Stimulated activated CD8-positive, alpha-beta memory T cell treated with anti-CD3 and anti-CD28 coated beads, Interleukin-7, amount 100 ng/mL, for 4 hours (primary cell): ENCODE data around the gene PCOLCE2.
"Not testable (repeated sequence)": the region's sequence is repeated elsewhere in the genome, so short reads cannot be mapped to it uniquely, and the experiment has no call there.

ENCODE experiments used
- DNase-seq, 2 donors: peaks; one replicate each; pipeline ENCODE4 v3.0.0-alpha.2; 2020; ENCODE audit warnings: low read depth in 2 of 2

The PCOLCE2 gene

GRCh38 chr3:142898346-142899213 is 9.7 kb upstream of the PCOLCE2 start:
- DNase-seq: no peak

- no peak for DNase-seq
Observed at GRCh38 chr3:142897807-142898206, 8.9 kb upstream of the PCOLCE2 start.

- DNase-seq: no peak
Observed at GRCh38 chr3:142896996-142897395, 8.1 kb upstream of the PCOLCE2 start.

GRCh38 chr3:142896201-142896755 is 7.4 kb upstream of the PCOLCE2 start:
- DNase-seq: no peak

- DNase-seq: no peak
Observed at GRCh38 chr3:142894493-142894892, 5.6 kb upstream of the PCOLCE2 start.

GRCh38 chr3:142892714-142893113 is 3.8 kb upstream of the PCOLCE2 start:
- DNase-seq: no peak

- DNase-seq: no peak
Observed at GRCh38 chr3:142890592-142890991, 1.7 kb upstream of the PCOLCE2 start.

- DNase-seq: no peak
Observed at GRCh38 chr3:142889212-142890014, 530 bp upstream of the PCOLCE2 start.

GRCh38 chr3:142888099-142888480 is 793 bp downstream of the PCOLCE2 start:
- no peak for DNase-seq

GRCh38 chr3:142886940-142887339 is 1.9 kb downstream of the PCOLCE2 start:
- no peak for DNase-seq

- no peak for DNase-seq
Observed at GRCh38 chr3:142886021-142886420, 2.9 kb downstream of the PCOLCE2 start.

- DNase-seq: no peak
Observed at GRCh38 chr3:142884531-142884930, 4.4 kb downstream of the PCOLCE2 start.

- DNase-seq: not testable (repeated sequence)
Observed at GRCh38 chr3:142883534-142883933, 5.3 kb downstream of the PCOLCE2 start.

- no peak for DNase-seq
Observed at GRCh38 chr3:142881445-142882224, 7.2 kb downstream of the PCOLCE2 start.

- no peak for DNase-seq
Observed at GRCh38 chr3:142878649-142879300, 10.1 kb downstream of the PCOLCE2 start.

- no peak for DNase-seq
Observed at GRCh38 chr3:142876417-142876816, 12.5 kb downstream of the PCOLCE2 start.

GRCh38 chr3:142875583-142876207 is 13.2 kb downstream of the PCOLCE2 start:
- no peak for DNase-seq

GRCh38 chr3:142875099-142875498 is 13.8 kb downstream of the PCOLCE2 start:
- no peak for DNase-seq

- DNase-seq: not testable (repeated sequence)
Observed at GRCh38 chr3:142868382-142868781, 20.5 kb downstream of the PCOLCE2 start.

GRCh38 chr3:142866841-142867631 is 21.8 kb downstream of the PCOLCE2 start:
- no peak for DNase-seq
